Spleen (tissue), 11 donors: ENCODE measurements around the gene GRIN1. TPM values are rescaled to one million over a fixed set of nuclear protein-coding genes. Genes with fewer than 3 reads are reported as not detected.

Experiments
- DNase-seq: peaks from one replicate; pipeline ENCODE4 v3.0.0-alpha.2; 2020
- H3K27ac ChIP-seq, 8 donors: fragments of 200-600 bp; sonication (generic) in 7 of 8; 1 replicate in 4 of 8; 2 replicates in 4 of 8; pipeline versions ENCODE4 v1.5.0 to v1.8.0; 2016 to 2021; ENCODE audit warnings: inconsistent platforms in 4 of 8, mild to moderate bottlenecking in 4 of 8, moderate library complexity in 1 of 8
- H3K27me3 ChIP-seq, 7 donors: fragments of 200-600 bp; sonication (generic) in 6 of 7; replicated peaks in 1 of 7; 1 replicate in 4 of 7; 2 replicates in 3 of 7; pipeline versions ENCODE4 v1.5.0 to v1.8.0; 2016 to 2021; ENCODE audit warnings: inconsistent platforms in 3 of 7, mild to moderate bottlenecking in 1 of 7
- H3K36me3 ChIP-seq, 6 donors: fragments of 200-600 bp; sonication (generic) in 5 of 6; 1 replicate in 4 of 6; 2 replicates in 2 of 6; pipeline versions ENCODE4 v1.5.0 to v1.8.0; 2016 to 2021; ENCODE audit warnings: inconsistent platforms in 2 of 6
- H3K4me1 ChIP-seq, 6 donors: fragments of 200-600 bp; sonication (generic) in 5 of 6; 1 replicate in 3 of 6; 2 replicates in 3 of 6; pipeline versions ENCODE4 v1.5.0 to v1.8.0; 2016 to 2021; ENCODE audit warnings: inconsistent platforms in 3 of 6
- H3K4me3 ChIP-seq, 8 donors: fragments of 200-600 bp; sonication (generic) in 7 of 8; 1 replicate in 4 of 8; 2 replicates in 4 of 8; pipeline versions ENCODE4 v1.5.0 to v1.8.0; 2016 to 2021; ENCODE audit warnings: inconsistent platforms in 4 of 8, mild to moderate bottlenecking in 4 of 8, moderate library complexity in 2 of 8
- H3K9me3 ChIP-seq, 8 donors: fragments of 200-600 bp; sonication (generic) in 7 of 8; 1 replicate in 4 of 8; 2 replicates in 4 of 8; pipeline versions ENCODE4 v1.5.0 to v1.8.0; 2016 to 2021; ENCODE audit warnings: inconsistent platforms in 4 of 8
- POLR2A ChIP-seq, 3 donors: fragments of 450-650 bp; IDR thresholded peaks; one replicate each; pipeline ENCODE4 v1.5.1; 2017; ENCODE audit warnings: antibody characterized with exemption in 3 of 3, mild to moderate bottlenecking in 1 of 3
- POLR2AphosphoS5 ChIP-seq, 3 donors: sonication (generic); formaldehyde crosslinking; IDR thresholded peaks; one replicate each; pipeline ENCODE4 v1.5.1; 2017; ENCODE audit warnings: antibody characterized with exemption in 3 of 3
- WGBS, 5 donors: extraction: QIAGEN DNeasy Blood & Tissue Kit in 3 of 5; methylation state at CpG; one replicate each; pipeline versions ENCODE4 v1.1.5 to v1.1.7; 2013 to 2018; 5-methylcytosine and 5-hydroxymethylcytosine counted together
- intact Hi-C: fragments of 100-400 bp; cut with DNase I; formaldehyde crosslinking; loops from one replicate; pipeline ENCODE4 v1.15.0; 2023; ENCODE audit warnings: low total_unique reads
- polyA plus RNA-seq, 3 donors: library from polyadenylated mRNA; stranded (reverse); fragments of 200-250 nt; gene quantifications; one replicate each; pipeline ENCODE4 v1.2.1, GENCODE V29; 2013
- total RNA-seq, 7 donors: library from RNA; depleted of rRNA in 3 of 7; stranded (reverse); fragments of >200 nt in 3 of 7; fragmentation: NEBNext Ultra II Directional in 4 of 7; extraction: Animal tissue kit (Norgen Biotek cat#: 25700) in 4 of 7; gene quantifications; one replicate each; pipeline versions ENCODE4 v1.1.0 to v1.2.1, GENCODE V29; 2016 to 2021
- TF ChIP-seq, protein P1 (sequence below), 11 experiments: fragments of 200-600 bp in 7 of 11; fragments of 450-650 bp in 4 of 11; sonication (generic) in 4 of 11; IDR thresholded peaks in 8 of 11; conservative IDR thresholded peaks in 3 of 11; 1 replicate in 7 of 11; 2 replicates in 4 of 11; pipeline versions ENCODE4 v1.4.0 to v1.8.0; 2016 to 2021; ENCODE audit warnings: antibody characterized with exemption in 11 of 11, inconsistent platforms in 4 of 11, mild to moderate bottlenecking in 1 of 11
- donor health status: healthy with polysubstance abuse.
- donor health status: DM: no; HTN: no; CAD: no; lungs with moderate emphysema.
- donor health status: DM: no; HTN: no; CAD: no.
- donor health status: Bipolar disorder and iron deficiency.
- donor health status: healthy.
- donor health status: DM: no; HTN: no; CAD: no.
- donor health status: DM: yes; HTN: yes; CAD: no.

Gene GRIN1
- total and polyA plus RNA-seq, 10 donors = 0.03 to 0.70 (median 0.05) TPM; not detected in 6

DNA sequence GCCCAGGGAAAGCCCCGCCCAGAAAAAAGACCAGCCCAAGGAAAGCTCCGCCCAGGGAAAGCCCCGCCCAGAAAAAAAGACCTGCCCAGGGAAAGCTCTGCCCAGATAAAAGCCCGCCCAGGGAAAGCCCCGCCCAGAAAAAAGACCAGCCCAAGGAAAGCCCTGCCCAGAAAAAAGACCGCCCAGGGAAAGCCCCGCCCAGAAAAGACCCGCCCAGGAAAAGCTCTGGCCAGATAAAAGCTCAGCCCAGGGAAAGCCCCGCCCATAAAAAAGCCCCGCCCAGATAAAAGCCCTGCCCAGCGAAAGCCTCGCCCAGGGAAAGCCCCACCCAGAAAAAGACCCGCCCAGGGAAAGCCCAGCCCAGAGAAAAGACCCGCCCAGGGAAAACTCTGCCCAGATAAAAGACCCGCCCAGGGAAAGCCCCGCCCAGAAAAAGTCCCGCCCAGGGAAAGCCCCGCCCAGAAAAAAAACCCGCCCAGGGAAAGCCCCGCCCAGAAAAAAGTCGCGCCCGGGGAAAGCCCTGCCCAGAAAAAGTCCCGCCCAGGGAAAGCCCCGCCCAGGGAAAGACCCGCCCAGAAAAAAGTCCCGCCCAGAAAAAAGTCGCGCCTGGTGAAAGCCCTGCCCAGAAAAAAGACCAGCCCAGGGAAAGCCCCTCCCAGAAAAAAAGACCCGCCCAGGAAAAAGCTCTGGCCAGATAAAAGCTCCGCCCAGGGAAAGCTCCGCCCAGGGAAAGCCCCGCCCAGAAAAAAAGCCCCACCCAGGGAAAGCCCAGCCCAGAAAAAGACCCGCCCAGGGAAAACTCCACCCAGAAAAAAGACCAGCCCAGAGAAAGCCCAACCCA, 11.9 kb downstream of the GRIN1 start:
- Histone ChIP-seq H3K27ac (no peak overlapping the region), H3K27me3 (peaks cover 0 to 54% (median 16%) of the 10 kb centered on the region in 7 donors), H3K4me3 (no peak overlapping the region), H3K9me3 (peaks cover 0 to 10% (median 0%) of the 10 kb centered on the region in 8 donors), H3K4me1 (no peaks in the 10 kb centered on the region), H3K36me3 (no peaks in the 10 kb centered on the region)
- TF ChIP-seq, protein P1, sequence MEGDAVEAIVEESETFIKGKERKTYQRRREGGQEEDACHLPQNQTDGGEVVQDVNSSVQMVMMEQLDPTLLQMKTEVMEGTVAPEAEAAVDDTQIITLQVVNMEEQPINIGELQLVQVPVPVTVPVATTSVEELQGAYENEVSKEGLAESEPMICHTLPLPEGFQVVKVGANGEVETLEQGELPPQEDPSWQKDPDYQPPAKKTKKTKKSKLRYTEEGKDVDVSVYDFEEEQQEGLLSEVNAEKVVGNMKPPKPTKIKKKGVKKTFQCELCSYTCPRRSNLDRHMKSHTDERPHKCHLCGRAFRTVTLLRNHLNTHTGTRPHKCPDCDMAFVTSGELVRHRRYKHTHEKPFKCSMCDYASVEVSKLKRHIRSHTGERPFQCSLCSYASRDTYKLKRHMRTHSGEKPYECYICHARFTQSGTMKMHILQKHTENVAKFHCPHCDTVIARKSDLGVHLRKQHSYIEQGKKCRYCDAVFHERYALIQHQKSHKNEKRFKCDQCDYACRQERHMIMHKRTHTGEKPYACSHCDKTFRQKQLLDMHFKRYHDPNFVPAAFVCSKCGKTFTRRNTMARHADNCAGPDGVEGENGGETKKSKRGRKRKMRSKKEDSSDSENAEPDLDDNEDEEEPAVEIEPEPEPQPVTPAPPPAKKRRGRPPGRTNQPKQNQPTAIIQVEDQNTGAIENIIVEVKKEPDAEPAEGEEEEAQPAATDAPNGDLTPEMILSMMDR (IDR thresholded peaks at IDR 0.05 in 8 of 11, conservative IDR thresholded peaks at IDR 0.05 in 3 of 11) = no peak
- TF ChIP-seq POLR2A (IDR thresholded peaks at IDR 0.05) = no peak
- intact Hi-C loops = no loop called here
- WGBS, 5 donors = 19 to 36% (median 27%) methylated on average over 33 to 34 of the region's 34 CpGs
- no peak for DNase-seq

DNA sequence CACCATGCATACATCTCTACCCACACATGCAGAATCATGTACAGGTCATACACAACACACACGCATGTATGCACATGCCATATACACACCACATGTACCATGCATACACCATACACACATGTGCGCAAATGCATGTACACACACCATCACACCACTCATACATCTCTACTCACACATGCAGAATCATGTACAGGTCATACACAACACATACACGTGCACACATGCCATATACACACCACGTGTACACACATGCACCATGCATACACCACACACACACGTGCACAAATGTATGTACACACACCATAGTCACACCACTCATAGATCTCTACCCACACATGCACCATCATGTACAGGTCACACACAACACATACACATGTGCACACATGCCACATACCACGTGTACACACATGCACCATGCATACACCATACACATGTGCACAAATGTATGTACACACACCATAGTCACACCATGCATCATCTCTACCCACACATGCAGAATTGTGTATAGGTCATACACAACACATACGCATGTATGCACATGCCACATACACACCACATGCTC, 14.0 kb downstream of the GRIN1 start:
- H3K27ac ChIP-seq = no peak overlapping the region
- no peak overlapping the region for H3K4me3 ChIP-seq
- H3K27me3 ChIP-seq = peaks cover 0 to 54% (median 29%) of the 10 kb centered on the region in 7 donors
- peaks cover 0 to 18% (median 8%) of the 10 kb centered on the region in 6 donors for H3K4me1 ChIP-seq
- DNase-seq = no peak
- 89 to 95% (median 94%) methylated on average over 7 of the region's 7 CpGs for WGBS, 5 donors
- no peaks in the 10 kb centered on the region for H3K36me3 ChIP-seq
- intact Hi-C loops = no loop called here
- H3K9me3 ChIP-seq = peaks cover 0 to 10% (median 0%) of the 10 kb centered on the region in 8 donors
- no peak for TF ChIP-seq POLR2AphosphoS5 (IDR thresholded peaks at IDR 0.05)
- TF ChIP-seq, protein P1 (IDR thresholded peaks at IDR 0.05 in 8 of 11, conservative IDR thresholded peaks at IDR 0.05 in 3 of 11) = peak in 1 of 11 experiments; percentile 7

DNA sequence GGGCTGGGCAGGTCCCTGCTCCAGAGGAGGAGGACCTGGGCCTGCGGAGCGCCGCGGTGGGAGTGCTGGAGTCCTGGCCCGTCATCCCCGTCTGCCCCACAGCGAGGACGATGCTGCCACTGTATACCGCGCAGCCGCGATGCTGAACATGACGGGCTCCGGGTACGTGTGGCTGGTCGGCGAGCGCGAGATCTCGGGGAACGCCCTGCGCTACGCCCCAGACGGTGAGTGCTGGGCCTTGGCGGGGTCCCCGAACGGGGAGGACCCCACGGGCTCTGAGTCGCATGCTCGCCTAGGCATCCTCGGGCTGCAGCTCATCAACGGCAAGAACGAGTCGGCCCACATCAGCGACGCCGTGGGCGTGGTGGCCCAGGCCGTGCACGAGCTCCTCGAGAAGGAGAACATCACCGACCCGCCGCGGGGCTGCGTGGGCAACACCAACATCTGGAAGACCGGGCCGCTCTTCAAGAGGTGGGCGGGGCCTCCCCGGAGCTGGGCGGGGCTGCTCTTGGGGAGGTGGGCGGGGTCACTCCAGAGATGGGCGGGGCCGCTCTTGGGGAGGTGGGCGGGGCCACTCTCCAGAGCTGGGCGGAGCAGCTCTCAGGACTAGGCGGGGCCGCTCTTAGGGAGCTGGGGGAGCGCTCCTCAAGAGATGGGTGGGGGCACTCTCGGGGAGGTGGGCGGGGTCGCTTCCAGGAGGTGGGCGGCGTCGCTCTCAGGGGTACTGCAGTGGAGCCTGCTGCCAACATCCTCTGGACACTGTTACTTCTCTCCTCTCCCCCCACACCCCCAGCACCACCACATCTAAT, 17.8 kb downstream of the GRIN1 start:
- intact Hi-C loops = no loop called here
- no peak for DNase-seq
- H3K27me3 ChIP-seq = peaks cover 3 to 75% (median 63%) of the 10 kb centered on the region in 7 donors
- WGBS, 5 donors = 0 to 11% (median 4%) methylated on average over 12 to 65 of the region's 65 CpGs
- no peaks in the 10 kb centered on the region for H3K36me3 ChIP-seq
- peak overlapping the region in 5 of 8 donors; percentile 17 to 55 (median 19) for H3K4me3 ChIP-seq
- no peak overlapping the region for H3K27ac ChIP-seq
- H3K9me3 ChIP-seq = no peaks in the 10 kb centered on the region
- no peak for TF ChIP-seq POLR2A (IDR thresholded peaks at IDR 0.05)
- no peak for TF ChIP-seq POLR2AphosphoS5 (IDR thresholded peaks at IDR 0.05)
- TF ChIP-seq, protein P1 (IDR thresholded peaks at IDR 0.05 in 8 of 11, conservative IDR thresholded peaks at IDR 0.05 in 3 of 11) = no peak
- peaks cover 0 to 32% (median 10%) of the 10 kb centered on the region in 6 donors for H3K4me1 ChIP-seq
